Kidney (tissue), 14 donors: Measurements from ENCODE around the gene CALHM4. TPM values are rescaled to one million over a fixed set of nuclear protein-coding genes. Genes with fewer than 3 reads are reported as not detected.

Experiments
- DNase-seq, 5 donors: peaks; one replicate each; pipeline ENCODE4 v3.0.0-alpha.2; 2013 to 2020
- FAIRE-seq: peaks from 2 replicates; lab custom pipeline; 2012; peaks lifted over from hg19 to GRCh38; lab: Jason Lieb, UNC
- H3K27ac ChIP-seq, 2 donors: one replicate each; pipeline ENCODE4 v1.7.0; 2013; ENCODE audit warnings: low read depth in 2 of 2, low read length in 2 of 2, inconsistent platforms in 1 of 2
- H3K27me3 ChIP-seq: one replicate; pipeline ENCODE4 v1.7.1; 2013; ENCODE audit warnings: low read length, inconsistent platforms; ENCODE audit not compliant: control insufficient read depth, insufficient read depth
- H3K36me3 ChIP-seq, 3 donors: one replicate each; pipeline versions ENCODE4 v1.7.0 to v1.7.1; 2013; ENCODE audit warnings: low read length in 3 of 3, control low read depth in 1 of 3, inconsistent platforms in 1 of 3; ENCODE audit not compliant: insufficient read depth in 3 of 3, control insufficient read depth in 2 of 3
- H3K4me1 ChIP-seq, 3 donors: one replicate each; pipeline versions ENCODE4 v1.7.0 to v1.7.1; 2013; ENCODE audit warnings: low read length in 3 of 3, inconsistent platforms in 1 of 3, low read depth in 1 of 3; ENCODE audit not compliant: control insufficient read depth in 2 of 3, insufficient read depth in 2 of 3
- H3K4me3 ChIP-seq, 3 donors: one replicate each; pipeline versions ENCODE4 v1.7.0 to v1.8.1; 2013; ENCODE audit warnings: low read length in 3 of 3, control low read depth in 1 of 3, inconsistent platforms in 1 of 3
- H3K9ac ChIP-seq, 3 donors: one replicate each; pipeline versions ENCODE4 v1.7.0 to v1.7.1; 2013; ENCODE audit warnings: low read length in 3 of 3, control low read depth in 1 of 3, inconsistent platforms in 1 of 3
- H3K9me3 ChIP-seq, 3 donors: one replicate each; pipeline versions ENCODE4 v1.7.0 to v1.7.1; 2013; ENCODE audit warnings: low read length in 3 of 3, control low read depth in 1 of 3, inconsistent platforms in 1 of 3; ENCODE audit not compliant: control insufficient read depth in 2 of 3, insufficient read depth in 1 of 3
- intact Hi-C: fragments of 100-400 bp; cut with DNase I; formaldehyde crosslinking; loops from one replicate; pipeline ENCODE4 v1.11.1; 2022
- polyA plus RNA-seq: library from polyadenylated mRNA; stranded (reverse); fragments of 350-450 nt; fragmentation: Illumina TruSeq; extraction: RNeasy Lipid Tissue Mini Kit (QIAGEN cat#74804); gene quantifications from one replicate; pipeline ENCODE4 v1.2.3, GENCODE V29; 2014; ENCODE audit warnings: low read depth, low replicate concordance; ENCODE audit not compliant: insufficient read depth
- total RNA-seq: library from RNA; stranded (reverse); fragmentation: NEBNext Ultra II Directional; extraction: Animal tissue kit (Norgen Biotek cat#: 25700); gene quantifications from one replicate; pipeline ENCODE4 v1.2.1, GENCODE V29; 2021
- TF ChIP-seq, protein P1 (sequence below): IDR thresholded peaks from 3 replicates; pipeline ENCODE4 v1.5.1; 2012; ENCODE audit warnings: mild to moderate bottlenecking, moderate library complexity, borderline replicate concordance; ENCODE audit not compliant: insufficient read depth; ENCODE audit errors: extremely low read depth
- donor health status: control.
- donor health status: control.
- donor health status: control.
- donor health status: control.
- donor health status: control.
- donor health status: DM: yes; HTN: yes; CAD: no.
- donor health status: Normal renal cell carcinoma (clear cell type).

Gene CALHM4
- total and polyA plus RNA-seq, 2 donors from 2014 or later = 0.60 TPM; not detected in 1

DNA sequence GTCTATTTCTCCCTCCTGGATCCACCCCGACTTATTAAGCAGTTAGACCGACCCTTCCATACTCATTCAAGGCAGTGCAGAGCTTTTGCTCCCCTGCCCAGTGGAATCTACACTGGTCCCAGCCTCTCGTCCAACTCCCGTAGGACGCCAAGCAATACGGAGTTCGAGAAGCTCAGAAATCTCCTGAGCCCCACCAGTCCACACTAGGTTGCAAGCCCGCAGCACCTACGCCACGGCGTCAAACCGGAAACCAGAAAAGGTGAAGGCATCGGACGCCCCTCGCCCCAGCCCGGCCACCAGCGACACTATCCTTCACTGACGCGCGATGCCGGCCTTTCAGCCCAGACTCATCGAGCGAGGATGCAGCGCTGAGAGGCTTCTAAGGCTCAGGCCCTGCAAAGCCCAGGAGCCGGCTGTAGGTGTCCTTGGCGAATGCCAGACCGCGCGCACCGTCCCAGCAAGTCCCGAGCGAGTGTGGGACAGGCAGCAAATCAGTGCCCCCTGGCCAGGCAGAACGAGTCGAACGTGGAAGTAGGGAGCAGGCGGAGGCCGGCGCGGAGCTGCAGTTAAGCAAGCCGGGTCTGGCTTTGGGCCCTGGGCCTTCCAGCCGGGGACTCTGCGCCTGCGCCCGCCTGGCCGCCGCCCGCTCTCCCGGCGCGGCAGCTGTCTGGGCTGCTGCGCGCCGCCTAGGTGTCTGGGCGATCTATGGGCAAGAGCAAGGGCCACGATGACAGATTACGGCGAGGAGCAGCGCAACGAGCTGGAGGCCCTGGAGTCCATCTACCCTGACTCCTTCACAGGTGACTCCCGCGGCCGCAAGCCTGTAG lies 17.5 kb downstream of the CALHM4 start, which contains the start of gene RWDD1:
Gene RWDD1 (plus strand): TSS at position 649 of the 827 bp plus-strand sequence. CDS start 79 bp downstream, at position 728.
- peak within 1 kb of the TSS; percentile 85 to 89 for H3K27ac ChIP-seq
- no peaks in the 10 kb centered on the region for H3K9me3 ChIP-seq

DNA sequence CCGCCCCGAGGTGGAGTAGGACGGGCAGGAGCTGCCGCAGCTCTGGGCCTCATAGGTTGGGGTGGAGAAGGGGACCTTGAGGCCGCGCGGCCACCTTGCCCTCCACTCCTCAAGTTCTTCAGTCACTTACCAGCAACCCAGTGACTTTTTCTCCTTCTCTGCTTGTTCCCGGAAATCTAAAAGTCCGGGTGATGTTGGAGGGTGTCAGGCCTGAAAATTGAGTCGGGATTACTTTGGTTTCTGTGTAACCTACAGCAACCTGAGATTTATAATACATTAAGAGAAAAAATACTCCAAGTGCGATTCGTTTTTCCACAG lies 18.1 kb downstream of the CALHM4 start:
- Histone ChIP-seq H3K9me3 (no peaks in the 10 kb centered on the region), H3K27me3 (no peaks in the 10 kb centered on the region), H3K27ac (peak overlapping the region; percentile 73 to 85), H3K4me3 (peak overlapping the region; percentile 91 to 99 (median 92)), H3K36me3 (peaks cover 0 to 4% (median 0%) of the 10 kb centered on the region in 3 donors), H3K4me1 (peaks cover 3 to 19% (median 7%) of the 10 kb centered on the region in 3 donors), H3K9ac (peak overlapping the region; percentile 74 to 96 (median 95))
- TF ChIP-seq, protein P1, sequence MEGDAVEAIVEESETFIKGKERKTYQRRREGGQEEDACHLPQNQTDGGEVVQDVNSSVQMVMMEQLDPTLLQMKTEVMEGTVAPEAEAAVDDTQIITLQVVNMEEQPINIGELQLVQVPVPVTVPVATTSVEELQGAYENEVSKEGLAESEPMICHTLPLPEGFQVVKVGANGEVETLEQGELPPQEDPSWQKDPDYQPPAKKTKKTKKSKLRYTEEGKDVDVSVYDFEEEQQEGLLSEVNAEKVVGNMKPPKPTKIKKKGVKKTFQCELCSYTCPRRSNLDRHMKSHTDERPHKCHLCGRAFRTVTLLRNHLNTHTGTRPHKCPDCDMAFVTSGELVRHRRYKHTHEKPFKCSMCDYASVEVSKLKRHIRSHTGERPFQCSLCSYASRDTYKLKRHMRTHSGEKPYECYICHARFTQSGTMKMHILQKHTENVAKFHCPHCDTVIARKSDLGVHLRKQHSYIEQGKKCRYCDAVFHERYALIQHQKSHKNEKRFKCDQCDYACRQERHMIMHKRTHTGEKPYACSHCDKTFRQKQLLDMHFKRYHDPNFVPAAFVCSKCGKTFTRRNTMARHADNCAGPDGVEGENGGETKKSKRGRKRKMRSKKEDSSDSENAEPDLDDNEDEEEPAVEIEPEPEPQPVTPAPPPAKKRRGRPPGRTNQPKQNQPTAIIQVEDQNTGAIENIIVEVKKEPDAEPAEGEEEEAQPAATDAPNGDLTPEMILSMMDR = no peak
- FAIRE-seq (no peak), DNase-seq (no peak)
- intact Hi-C loops = no loop called here

More for the DNA sequence above, 17.5 kb downstream of the CALHM4 start, which contains the start of gene RWDD1:
- DNase-seq = peak; percentile 98 to 100 (median 99)
- TF ChIP-seq, protein P1 = no peak
- FAIRE-seq = no peak
- Histone ChIP-seq H3K27me3 (no peaks in the 10 kb centered on the region), H3K4me1 (peaks cover 3 to 19% (median 7%) of the 10 kb centered on the region in 3 donors), H3K4me3 (peak within 1 kb of the TSS; percentile 92 to 100 (median 99)), H3K9ac (peak within 1 kb of the TSS; percentile 92 to 99 (median 98)), H3K36me3 (peaks cover 0 to 4% (median 0%) of the 10 kb centered on the region in 3 donors)
- intact Hi-C loops = no loop called here

DNA sequence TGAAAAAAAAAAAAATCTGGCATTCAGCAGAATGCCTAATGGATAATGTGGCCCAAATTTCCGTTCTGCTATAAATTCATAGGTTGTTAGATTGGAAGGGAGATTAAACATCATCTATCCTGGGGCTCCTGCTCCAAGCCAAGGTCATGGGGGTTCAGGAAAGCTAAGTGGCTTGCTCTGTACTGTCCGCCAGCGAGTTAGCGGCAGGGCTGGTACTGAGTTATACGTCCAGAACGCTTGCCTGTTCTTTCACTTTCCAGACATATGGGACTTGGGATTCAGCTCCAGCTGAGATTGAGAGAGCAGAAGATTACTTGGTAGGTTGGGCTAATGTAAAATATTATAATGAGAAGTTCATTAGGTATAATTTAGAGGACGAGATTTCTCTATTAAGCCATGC lies 18.6 kb downstream of the CALHM4 start:
- Histone ChIP-seq H3K27ac (no peak overlapping the region), H3K9ac (peak overlapping the region; percentile 74 to 96 (median 95)), H3K4me3 (peak overlapping the region; percentile 91 to 99 (median 92)), H3K4me1 (peaks cover 3 to 19% (median 7%) of the 10 kb centered on the region in 3 donors), H3K36me3 (peaks cover 0 to 6% (median 4%) of the 10 kb centered on the region in 3 donors), H3K27me3 (no peaks in the 10 kb centered on the region), H3K9me3 (no peaks in the 10 kb centered on the region)
- intact Hi-C loops = no loop called here
- TF ChIP-seq, protein P1 = no peak
- DNase-seq (peak in 4 of 5 donors; percentile 16 to 57 (median 38)), FAIRE-seq (no peak)
